Memory B cell (primary cell): ENCODE data around the gene SALL1.

Experiments
- ATAC-seq: fragments of 150-1000 bp; cut with Tn5 transposase; 2 replicates; pipeline ENCODE4 v1.10.0; 2021; ENCODE audit warnings: low read depth, mild to moderate bottlenecking, moderate library complexity
- DNase-seq, 2 donors: peaks; one replicate each; pipeline ENCODE4 v3.0.0; 2022; ENCODE audit warnings: low spot score in 2 of 2
- H3K27ac Mint-ChIP-seq: one replicate; pipeline ENCODE4 v1.8.0; 2022; ENCODE audit warnings: mild to moderate bottlenecking, moderate library complexity, mixed read lengths
- H3K27me3 Mint-ChIP-seq: one replicate; pipeline ENCODE4 v1.8.0; 2022; ENCODE audit warnings: mixed read lengths
- H3K36me3 Mint-ChIP-seq: one replicate; pipeline ENCODE4 v1.8.0; 2022; ENCODE audit warnings: mild to moderate bottlenecking, mixed read lengths
- H3K4me1 Mint-ChIP-seq: one replicate; pipeline ENCODE4 v1.8.0; 2022; ENCODE audit warnings: mixed read lengths
- H3K4me3 Mint-ChIP-seq: one replicate; pipeline ENCODE4 v1.8.0; 2022; ENCODE audit warnings: mild to moderate bottlenecking, moderate library complexity, mixed read lengths
- H3K9me3 Mint-ChIP-seq: one replicate; pipeline ENCODE4 v1.8.0; 2022; ENCODE audit warnings: mixed read lengths

The SALL1 gene

GRCh38 chr16:51120730-51121347 is 30.2 kb downstream of the SALL1 start:
- no peak for DNase-seq
- H3K9me3 Mint-ChIP-seq: peaks cover 1% of the 10 kb centered on the region
- no peaks in the 10 kb centered on the region for H3K4me1 Mint-ChIP-seq
- H3K4me3 Mint-ChIP-seq: no peak overlapping the region
- no peak for ATAC-seq
- H3K27me3 Mint-ChIP-seq: peaks cover 6% of the 10 kb centered on the region
- no peak overlapping the region for H3K27ac Mint-ChIP-seq
- H3K36me3 Mint-ChIP-seq: no peaks in the 10 kb centered on the region

GRCh38 chr16:51119973-51120729 is 30.9 kb downstream of the SALL1 start:
- Mint-ChIP-seq H3K27ac (no peak overlapping the region), H3K4me1 (no peaks in the 10 kb centered on the region), H3K4me3 (no peak overlapping the region), H3K27me3 (peaks cover 6% of the 10 kb centered on the region), H3K9me3 (peaks cover 1% of the 10 kb centered on the region), H3K36me3 (no peaks in the 10 kb centered on the region)
- ATAC-seq (no peak), DNase-seq (no peak)

GRCh38 chr16:51119556-51119955 is 31.5 kb downstream of the SALL1 start:
- DNase-seq (no peak), ATAC-seq (no peak)
- H3K4me3 Mint-ChIP-seq: no peak overlapping the region
- H3K4me1 Mint-ChIP-seq: no peaks in the 10 kb centered on the region
- H3K9me3 Mint-ChIP-seq: peaks cover 1% of the 10 kb centered on the region
- peaks cover 6% of the 10 kb centered on the region for H3K27me3 Mint-ChIP-seq
- no peak overlapping the region for H3K27ac Mint-ChIP-seq
- H3K36me3 Mint-ChIP-seq: no peaks in the 10 kb centered on the region

- no peak overlapping the region for H3K4me3 Mint-ChIP-seq
- no peak overlapping the region for H3K27ac Mint-ChIP-seq
- H3K27me3 Mint-ChIP-seq: peaks cover 3% of the 10 kb centered on the region
- H3K36me3 Mint-ChIP-seq: no peaks in the 10 kb centered on the region
- H3K9me3 Mint-ChIP-seq: no peaks in the 10 kb centered on the region
- DNase-seq: no peak
- H3K4me1 Mint-ChIP-seq: no peaks in the 10 kb centered on the region
- ATAC-seq: no peak
Measured at GRCh38 chr16:51116353-51116752, 34.7 kb downstream of the SALL1 start.

- Mint-ChIP-seq H3K9me3 (no peaks in the 10 kb centered on the region), H3K36me3 (no peaks in the 10 kb centered on the region), H3K4me1 (no peaks in the 10 kb centered on the region), H3K27me3 (peaks cover 3% of the 10 kb centered on the region), H3K4me3 (no peak overlapping the region), H3K27ac (no peak overlapping the region)
- ATAC-seq (no peak), DNase-seq (no peak)
Measured at GRCh38 chr16:51114382-51114781, 36.7 kb downstream of the SALL1 start.

- no peak for DNase-seq
- no peak for ATAC-seq
- H3K4me1 Mint-ChIP-seq: no peaks in the 10 kb centered on the region
- H3K27ac Mint-ChIP-seq: no peak overlapping the region
- no peaks in the 10 kb centered on the region for H3K36me3 Mint-ChIP-seq
- peaks cover 3% of the 10 kb centered on the region for H3K27me3 Mint-ChIP-seq
- peaks cover 2% of the 10 kb centered on the region for H3K9me3 Mint-ChIP-seq
- no peak overlapping the region for H3K4me3 Mint-ChIP-seq
Measured at GRCh38 chr16:51113236-51114125, 37.6 kb downstream of the SALL1 start.

GRCh38 chr16:51112323-51112722 is 38.7 kb downstream of the SALL1 start:
- no peaks in the 10 kb centered on the region for H3K4me1 Mint-ChIP-seq
- no peak overlapping the region for H3K27ac Mint-ChIP-seq
- H3K36me3 Mint-ChIP-seq: no peaks in the 10 kb centered on the region
- H3K4me3 Mint-ChIP-seq: no peak overlapping the region
- ATAC-seq: no peak
- DNase-seq: no peak
- H3K27me3 Mint-ChIP-seq: peaks cover 2% of the 10 kb centered on the region
- H3K9me3 Mint-ChIP-seq: peaks cover 2% of the 10 kb centered on the region

- no peaks in the 10 kb centered on the region for H3K36me3 Mint-ChIP-seq
- peaks cover 2% of the 10 kb centered on the region for H3K9me3 Mint-ChIP-seq
- peaks cover 2% of the 10 kb centered on the region for H3K27me3 Mint-ChIP-seq
- no peak overlapping the region for H3K4me3 Mint-ChIP-seq
- no peak overlapping the region for H3K27ac Mint-ChIP-seq
- H3K4me1 Mint-ChIP-seq: no peaks in the 10 kb centered on the region
- DNase-seq (no peak), ATAC-seq (no peak)
Measured at GRCh38 chr16:51111759-51112158, 39.3 kb downstream of the SALL1 start.

GRCh38 chr16:51110700-51111157 is 40.3 kb downstream of the SALL1 start:
- ATAC-seq: no peak
- peaks cover 2% of the 10 kb centered on the region for H3K9me3 Mint-ChIP-seq
- no peaks in the 10 kb centered on the region for H3K36me3 Mint-ChIP-seq
- peaks cover 4% of the 10 kb centered on the region for H3K27me3 Mint-ChIP-seq
- no peak for DNase-seq
- no peak overlapping the region for H3K27ac Mint-ChIP-seq
- no peaks in the 10 kb centered on the region for H3K4me1 Mint-ChIP-seq
- no peak overlapping the region for H3K4me3 Mint-ChIP-seq

- DNase-seq: no peak
- no peak overlapping the region for H3K27ac Mint-ChIP-seq
- no peaks in the 10 kb centered on the region for H3K4me1 Mint-ChIP-seq
- H3K27me3 Mint-ChIP-seq: peaks cover 3% of the 10 kb centered on the region
- ATAC-seq: no peak
- peaks cover 2% of the 10 kb centered on the region for H3K9me3 Mint-ChIP-seq
- no peak overlapping the region for H3K4me3 Mint-ChIP-seq
- H3K36me3 Mint-ChIP-seq: no peaks in the 10 kb centered on the region
Measured at GRCh38 chr16:51109173-51109572, 41.9 kb downstream of the SALL1 start.

- no peaks in the 10 kb centered on the region for H3K36me3 Mint-ChIP-seq
- H3K27me3 Mint-ChIP-seq: peaks cover 2% of the 10 kb centered on the region
- H3K9me3 Mint-ChIP-seq: peaks cover 2% of the 10 kb centered on the region
- H3K4me1 Mint-ChIP-seq: no peaks in the 10 kb centered on the region
- DNase-seq: no peak
- H3K27ac Mint-ChIP-seq: no peak overlapping the region
- H3K4me3 Mint-ChIP-seq: no peak overlapping the region
- ATAC-seq: no peak
Measured at GRCh38 chr16:51107742-51108141, 43.3 kb downstream of the SALL1 start.

GRCh38 chr16:51106535-51106934 is 44.5 kb downstream of the SALL1 start:
- no peak for ATAC-seq

GRCh38 chr16:51103590-51103989 is 47.5 kb downstream of the SALL1 start:
- no peak for ATAC-seq
- Mint-ChIP-seq H3K9me3 (peaks cover 2% of the 10 kb centered on the region), H3K27me3 (peaks cover 2% of the 10 kb centered on the region), H3K36me3 (no peaks in the 10 kb centered on the region), H3K27ac (no peak overlapping the region), H3K4me3 (no peak overlapping the region), H3K4me1 (no peaks in the 10 kb centered on the region)
- no peak for DNase-seq

More at GRCh38 chr16:51106535-51106934, 44.5 kb downstream of the SALL1 start:
- H3K4me1 Mint-ChIP-seq: no peaks in the 10 kb centered on the region
- H3K4me3 Mint-ChIP-seq: no peak overlapping the region
- no peaks in the 10 kb centered on the region for H3K36me3 Mint-ChIP-seq
- no peak for DNase-seq
- peaks cover 2% of the 10 kb centered on the region for H3K27me3 Mint-ChIP-seq
- peaks cover 2% of the 10 kb centered on the region for H3K9me3 Mint-ChIP-seq
- no peak overlapping the region for H3K27ac Mint-ChIP-seq

- H3K4me3 Mint-ChIP-seq: no peak overlapping the region
- no peaks in the 10 kb centered on the region for H3K4me1 Mint-ChIP-seq
- H3K27ac Mint-ChIP-seq: no peak overlapping the region
- ATAC-seq: no peak
- H3K27me3 Mint-ChIP-seq: no peaks in the 10 kb centered on the region
- no peak for DNase-seq
- peaks cover 2% of the 10 kb centered on the region for H3K9me3 Mint-ChIP-seq
- H3K36me3 Mint-ChIP-seq: no peaks in the 10 kb centered on the region
Measured at GRCh38 chr16:51097729-51098128, 53.3 kb downstream of the SALL1 start.
